Gastroesophageal sphincter (tissue), 4 donors: ENCODE data around the gene LIMD2. TPM values are rescaled to one million over a fixed set of nuclear protein-coding genes. Genes with fewer than 3 reads are reported as not detected.
"Not testable (repeated sequence)": the region's sequence is repeated elsewhere in the genome, so short reads cannot be mapped to it uniquely, and the experiment has no call there.

Experiments used
- ATAC-seq: fragments of 150-250 bp; one replicate; pipeline ENCODE4 v1.9.1; 2016; ENCODE audit warnings: mild to moderate bottlenecking, moderate library complexity
- H3K27ac ChIP-seq, 4 donors: fragments of 200-600 bp; sonication (generic) in 3 of 4; 1 replicate in 3 of 4; 2 replicates in 1 of 4; pipeline ENCODE4 v1.5.1; 2016 to 2019
- H3K27me3 ChIP-seq: fragments of 200-600 bp; sonication (generic); one replicate; pipeline ENCODE4 v1.5.1; 2019
- H3K36me3 ChIP-seq, 2 donors: fragments of 200-600 bp; sonication (generic); one replicate each; pipeline ENCODE4 v1.5.1; 2019; ENCODE audit warnings: control low read depth in 1 of 2
- H3K4me1 ChIP-seq, 3 donors: fragments of 200-600 bp; sonication (generic); 1 replicate in 2 of 3; 2 replicates in 1 of 3; pipeline ENCODE4 v1.5.1; 2016 to 2019; ENCODE audit warnings: control low read depth in 2 of 3
- H3K4me3 ChIP-seq, 2 donors: fragments of 200-600 bp; sonication (generic); one replicate each; pipeline ENCODE4 v1.5.1; 2019; ENCODE audit warnings: mild to moderate bottlenecking in 1 of 2, moderate library complexity in 1 of 2
- H3K9me3 ChIP-seq, 3 donors: fragments of 200-600 bp; sonication (generic); one replicate each; pipeline ENCODE4 v1.5.1; 2017 to 2019; ENCODE audit warnings: control low read depth in 2 of 3
- EP300 ChIP-seq: sonication (generic); formaldehyde crosslinking; IDR thresholded peaks from one replicate; pipeline ENCODE4 v1.6.1; 2017; ENCODE audit warnings: antibody characterized with exemption, mild to moderate bottlenecking
- POLR2A ChIP-seq, 2 donors: fragments of 450-650 bp; IDR thresholded peaks; one replicate each; pipeline ENCODE4 v1.6.1; 2017; ENCODE audit warnings: antibody characterized with exemption in 2 of 2, mild to moderate bottlenecking in 2 of 2, moderate library complexity in 1 of 2
- POLR2AphosphoS5 ChIP-seq: sonication (generic); formaldehyde crosslinking; IDR thresholded peaks from one replicate; pipeline ENCODE4 v1.6.1; 2017; ENCODE audit warnings: antibody characterized with exemption
- WGBS, 2 donors: methylation state at CpG; one replicate each; pipeline ENCODE4 v1.1.5; 2018; ENCODE audit warnings: low coverage in 1 of 2; 5-methylcytosine and 5-hydroxymethylcytosine counted together
- total RNA-seq, 4 donors: library from RNA; depleted of rRNA; stranded (reverse); fragments of >200 nt; gene quantifications; one replicate each; pipeline ENCODE4 v1.1.0, GENCODE V29; 2016
- TF ChIP-seq, protein P1 (sequence below), 4 experiments: fragments of 200-600 bp in 2 of 4; fragments of 450-650 bp in 2 of 4; sonication (generic) in 1 of 4; IDR thresholded peaks; one replicate each; pipeline ENCODE4 v1.5.1; 2017 to 2019; ENCODE audit warnings: antibody characterized with exemption in 4 of 4, mild to moderate bottlenecking in 2 of 4, moderate library complexity in 2 of 4

Gene LIMD2
- total RNA-seq, 4 donors from 2014 or later, result 2.3 to 11.0 (median 6.7) TPM

DNA sequence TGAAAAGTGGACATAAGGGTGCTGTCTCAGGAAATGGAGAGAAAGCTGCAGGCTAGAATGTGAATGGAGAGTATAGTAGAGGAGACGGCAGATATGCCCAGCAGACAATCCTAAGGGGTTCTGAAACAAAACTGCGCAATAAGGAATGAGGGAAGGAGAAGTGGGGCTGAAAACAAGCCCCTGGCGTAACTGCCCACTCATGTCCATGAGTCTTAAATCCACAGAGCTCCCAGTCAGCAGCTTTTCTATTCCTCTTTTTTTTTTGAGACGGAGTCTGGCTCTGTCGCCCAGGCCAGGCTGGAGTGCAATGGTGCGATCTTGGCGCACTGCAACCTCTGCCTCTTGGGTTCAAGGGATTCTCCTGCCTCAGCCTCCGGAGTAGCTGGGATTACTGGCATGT lies 35.8 kb upstream of the LIMD2 start:
- WGBS, 2 donors, result 93 to 97% methylated on average over 6 to 8 of the region's 8 CpGs
- H3K27ac ChIP-seq, result no peak overlapping the region
- H3K4me3 ChIP-seq, result no peak overlapping the region
- no peak for TF ChIP-seq POLR2A (IDR thresholded peaks at IDR 0.05)
- H3K4me1 ChIP-seq, result peaks cover 0 to 12% (median 6%) of the 10 kb centered on the region in 3 donors
- H3K27me3 ChIP-seq, result no peaks in the 10 kb centered on the region
- H3K36me3 ChIP-seq, result peaks cover 0 to 3% of the 10 kb centered on the region in 2 donors
- ATAC-seq, result no peak
- no peaks in the 10 kb centered on the region for H3K9me3 ChIP-seq

DNA sequence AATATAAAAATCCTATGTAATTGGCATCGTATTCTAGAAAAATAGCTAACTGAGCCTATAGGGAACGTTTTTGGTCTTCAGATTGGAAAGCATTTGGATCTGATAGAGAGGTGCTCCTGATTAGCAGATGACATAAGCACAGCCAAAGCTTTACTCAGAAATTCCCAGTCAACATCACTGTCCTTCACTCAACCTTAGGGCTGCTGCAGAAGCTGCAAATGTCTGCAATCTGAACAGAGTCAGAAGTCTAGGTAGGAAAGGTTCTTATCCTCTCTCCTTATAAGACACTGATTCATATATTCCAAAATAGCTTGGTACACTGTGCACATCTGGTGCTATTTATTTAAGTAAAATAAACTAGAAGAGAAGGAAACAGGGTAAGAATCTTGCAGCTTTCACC lies 22.5 kb upstream of the LIMD2 start:
- no peak for ATAC-seq

DNA sequence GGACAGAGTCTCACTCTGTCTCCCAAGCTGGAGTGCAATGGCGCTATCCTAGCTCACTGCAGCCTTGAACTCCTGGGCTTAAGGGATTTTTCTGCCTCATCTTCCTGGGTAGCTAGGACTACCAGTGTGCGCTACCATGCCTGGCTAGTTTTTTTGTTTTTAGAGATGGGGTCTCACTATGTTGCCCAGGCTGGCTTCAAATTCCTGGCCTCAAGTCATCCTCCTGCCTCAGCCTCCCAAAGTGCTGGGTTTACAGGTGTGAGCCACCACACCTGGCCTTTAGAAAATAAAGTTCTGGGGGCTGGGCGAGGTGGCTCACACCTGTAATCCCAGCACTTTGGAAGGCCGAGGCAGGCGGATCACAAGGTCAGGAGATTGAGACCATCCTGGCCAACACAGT lies 20.3 kb upstream of the LIMD2 start:
- not testable (repeated sequence) for H3K27me3 ChIP-seq, H3K4me1 ChIP-seq, H3K9me3 ChIP-seq, H3K4me3 ChIP-seq, ATAC-seq, H3K27ac ChIP-seq
- WGBS, 2 donors, result 100% methylated on average over 1 to 2 of the region's 5 CpGs
- peaks cover 0 to 66% of the 10 kb centered on the region in 2 donors for H3K36me3 ChIP-seq

More for the DNA sequence above, 22.5 kb upstream of the LIMD2 start:
- Histone ChIP-seq H3K36me3 (peaks cover 0 to 76% of the 10 kb centered on the region in 2 donors), H3K27ac (no peak overlapping the region), H3K27me3 (no peaks in the 10 kb centered on the region), H3K4me3 (no peak overlapping the region), H3K9me3 (no peaks in the 10 kb centered on the region), H3K4me1 (no peaks in the 10 kb centered on the region)
- TF ChIP-seq POLR2A (IDR thresholded peaks at IDR 0.05) (no peak), EP300 (no peak), POLR2AphosphoS5 (no peak)
- TF ChIP-seq, protein P1, sequence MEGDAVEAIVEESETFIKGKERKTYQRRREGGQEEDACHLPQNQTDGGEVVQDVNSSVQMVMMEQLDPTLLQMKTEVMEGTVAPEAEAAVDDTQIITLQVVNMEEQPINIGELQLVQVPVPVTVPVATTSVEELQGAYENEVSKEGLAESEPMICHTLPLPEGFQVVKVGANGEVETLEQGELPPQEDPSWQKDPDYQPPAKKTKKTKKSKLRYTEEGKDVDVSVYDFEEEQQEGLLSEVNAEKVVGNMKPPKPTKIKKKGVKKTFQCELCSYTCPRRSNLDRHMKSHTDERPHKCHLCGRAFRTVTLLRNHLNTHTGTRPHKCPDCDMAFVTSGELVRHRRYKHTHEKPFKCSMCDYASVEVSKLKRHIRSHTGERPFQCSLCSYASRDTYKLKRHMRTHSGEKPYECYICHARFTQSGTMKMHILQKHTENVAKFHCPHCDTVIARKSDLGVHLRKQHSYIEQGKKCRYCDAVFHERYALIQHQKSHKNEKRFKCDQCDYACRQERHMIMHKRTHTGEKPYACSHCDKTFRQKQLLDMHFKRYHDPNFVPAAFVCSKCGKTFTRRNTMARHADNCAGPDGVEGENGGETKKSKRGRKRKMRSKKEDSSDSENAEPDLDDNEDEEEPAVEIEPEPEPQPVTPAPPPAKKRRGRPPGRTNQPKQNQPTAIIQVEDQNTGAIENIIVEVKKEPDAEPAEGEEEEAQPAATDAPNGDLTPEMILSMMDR (IDR thresholded peaks at IDR 0.05), result no peak
- WGBS, 2 donors, result 62 to 70% methylated on average over 2 of the region's 2 CpGs

DNA sequence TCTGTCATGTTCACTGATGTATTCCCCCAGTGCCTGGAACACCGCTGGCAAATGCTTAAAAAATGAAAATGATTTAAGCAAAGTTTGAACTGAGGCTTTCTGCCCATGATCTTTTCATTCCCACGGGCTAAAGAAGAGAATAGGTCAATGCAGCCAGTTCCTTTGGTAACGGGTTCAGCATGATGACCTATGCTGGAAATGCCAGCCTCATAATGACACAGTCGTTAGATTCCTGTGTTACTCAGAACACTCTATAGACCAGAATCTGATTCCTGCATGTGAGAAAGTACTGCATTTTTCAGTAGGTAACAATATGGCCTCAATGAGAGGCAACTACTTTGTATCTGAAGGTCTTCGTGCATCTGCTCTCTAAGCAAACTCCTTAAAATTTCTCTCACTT lies 19.1 kb upstream of the LIMD2 start:
- ATAC-seq, result no peak
- Histone ChIP-seq H3K9me3 (no peaks in the 10 kb centered on the region), H3K4me3 (no peak overlapping the region), H3K4me1 (no peaks in the 10 kb centered on the region), H3K27me3 (no peaks in the 10 kb centered on the region), H3K36me3 (peaks cover 0 to 64% of the 10 kb centered on the region in 2 donors), H3K27ac (no peak overlapping the region)
- 59 to 68% methylated on average over 4 to 5 of the region's 5 CpGs for WGBS, 2 donors
- TF ChIP-seq POLR2A (IDR thresholded peaks at IDR 0.05) (no peak), POLR2AphosphoS5 (no peak), EP300 (no peak)
- TF ChIP-seq, protein P1 (IDR thresholded peaks at IDR 0.05), result no peak

DNA sequence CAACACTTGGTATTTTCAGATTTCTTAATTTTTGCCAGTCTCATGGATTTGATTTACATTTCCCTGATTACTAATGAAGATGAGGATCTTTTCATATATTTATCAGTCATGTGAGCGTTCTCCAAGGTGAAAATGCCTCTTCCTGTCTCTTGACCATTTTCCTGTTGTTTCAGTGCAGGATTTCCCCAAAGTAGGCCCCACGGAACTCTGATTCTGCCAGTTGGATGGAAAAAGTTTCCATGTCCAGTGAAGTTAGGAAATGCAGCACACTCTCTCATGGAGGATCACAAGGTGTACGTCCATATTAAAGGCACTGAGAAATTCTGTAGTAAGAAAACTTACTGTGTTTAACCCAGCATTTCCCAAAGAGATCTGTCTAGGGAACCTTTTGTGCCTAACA lies 16.5 kb upstream of the LIMD2 start:
- ATAC-seq, result no peak
- H3K9me3 ChIP-seq, result no peaks in the 10 kb centered on the region
- WGBS, 2 donors, result 82 to 86% methylated on average over 1 to 3 of the region's 3 CpGs
- peaks cover 0 to 69% of the 10 kb centered on the region in 2 donors for H3K36me3 ChIP-seq
- H3K4me3 ChIP-seq, result no peak overlapping the region
- TF ChIP-seq POLR2A (IDR thresholded peaks at IDR 0.05) (no peak), POLR2AphosphoS5 (no peak), EP300 (no peak)
- TF ChIP-seq, protein P1 (IDR thresholded peaks at IDR 0.05), result no peak
- H3K4me1 ChIP-seq, result no peaks in the 10 kb centered on the region
- H3K27me3 ChIP-seq, result no peaks in the 10 kb centered on the region
- no peak overlapping the region for H3K27ac ChIP-seq

DNA sequence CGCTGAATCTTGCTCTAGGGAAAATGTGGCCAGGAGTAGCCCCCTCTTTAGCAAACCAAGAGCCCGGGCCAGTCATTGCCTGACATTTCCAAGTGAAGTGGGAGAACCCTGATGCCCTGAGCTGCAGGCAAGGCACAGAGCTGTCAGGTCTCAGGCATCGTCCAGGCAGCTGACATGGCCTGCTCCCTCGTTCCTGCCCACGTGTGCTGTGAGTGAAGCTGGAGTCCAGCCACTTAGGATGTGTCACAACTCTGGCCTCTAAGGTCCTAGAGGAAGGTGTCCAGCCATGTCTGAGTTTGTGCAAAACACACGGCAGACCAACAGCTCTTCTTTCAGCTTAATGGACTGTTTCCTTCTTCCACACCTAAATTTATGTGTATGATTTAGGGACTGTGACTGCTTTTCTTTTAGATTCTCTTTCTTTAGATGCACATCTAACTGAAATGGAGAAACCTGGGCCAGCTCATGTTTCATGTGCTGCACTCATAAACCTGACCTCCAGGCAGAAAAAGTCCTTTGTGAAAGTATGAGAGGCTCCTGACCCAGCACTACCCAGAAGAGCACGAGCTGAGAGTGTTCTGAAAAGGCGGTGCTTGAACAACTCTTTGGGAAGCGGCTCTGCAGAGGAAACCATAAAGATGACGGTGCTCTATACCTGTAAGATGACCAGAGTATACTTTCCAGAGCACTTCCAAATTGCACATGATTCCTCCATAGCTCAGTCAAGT lies 14.8 kb upstream of the LIMD2 start:
- WGBS, 2 donors, result 45 to 52% methylated on average over 4 of the region's 10 CpGs
- no peak for TF ChIP-seq EP300
- TF ChIP-seq, protein P1 (IDR thresholded peaks at IDR 0.05), result no peak
- ATAC-seq, result no peak
- no peak overlapping the region for H3K27ac ChIP-seq
- no peaks in the 10 kb centered on the region for H3K4me1 ChIP-seq
- H3K9me3 ChIP-seq, result no peaks in the 10 kb centered on the region
- H3K27me3 ChIP-seq, result no peaks in the 10 kb centered on the region
- peaks cover 0 to 72% of the 10 kb centered on the region in 2 donors for H3K36me3 ChIP-seq
- H3K4me3 ChIP-seq, result no peak overlapping the region
